ENCODE data around the gene PCNX2. TPM values are rescaled to one million over a fixed set of nuclear protein-coding genes. Genes with fewer than 3 reads are reported as not detected.

PCNX2 gene
- total and polyA plus RNA-seq, 4 donors: 2.0 to 15.1 (median 6.4) TPM

GRCh38 chr1:233061265-233061664, 234.3 kb downstream of the PCNX2 start:
- no peak for TF ChIP-seq CTCF (IDR thresholded peaks at IDR 0.05; ENCODE audit: control extremely low read depth, extremely low read depth)
- no peaks in the 10 kb centered on the region for H3K27me3 ChIP-seq (ENCODE audit: control insufficient read depth in 3 of 3, insufficient read depth in 3 of 3, low read length in 2 of 3)
- peaks cover 0 to 2% (median 0%) of the 10 kb centered on the region in 5 donors for H3K4me1 ChIP-seq (ENCODE audit: control insufficient read depth in 5 of 5, insufficient read depth in 5 of 5, low read length in 5 of 5)
- no peak overlapping the region for H3K4me3 ChIP-seq
- peaks cover 0 to 10% (median 2%) of the 10 kb centered on the region in 4 donors for H3K9me3 ChIP-seq (ENCODE audit: control insufficient read depth in 4 of 4, insufficient read depth in 3 of 4, low read length in 3 of 4)
- H3K27ac ChIP-seq (ENCODE audit: low read depth in 1 of 2, low read length in 1 of 2): no peak overlapping the region
- H3K9ac ChIP-seq (ENCODE audit: insufficient read depth in 1 of 2, low read length in 2 of 2): no peak overlapping the region
- no peak for DNase-seq
- no peak for ATAC-seq (ENCODE audit: insufficient read depth, low FRiP score)
- no peaks in the 10 kb centered on the region for H3K36me3 ChIP-seq (ENCODE audit: control insufficient read depth in 4 of 4, insufficient read depth in 4 of 4, low read length in 4 of 4)
- WGBS, 2 donors: 60 to 84% methylated on average over 5 of the region's 5 CpGs

GRCh38 chr1:233060461-233060994, 235.0 kb downstream of the PCNX2 start:
- H3K36me3 ChIP-seq (ENCODE audit: control insufficient read depth in 4 of 4, insufficient read depth in 4 of 4, low read length in 4 of 4): no peaks in the 10 kb centered on the region
- 92 to 94% methylated on average over 3 of the region's 3 CpGs for WGBS, 2 donors
- H3K4me3 ChIP-seq: no peak overlapping the region
- peaks cover 0 to 3% (median 0%) of the 10 kb centered on the region in 4 donors for H3K9me3 ChIP-seq (ENCODE audit: control insufficient read depth in 4 of 4, insufficient read depth in 3 of 4, low read length in 3 of 4)
- H3K27me3 ChIP-seq (ENCODE audit: control insufficient read depth in 3 of 3, insufficient read depth in 3 of 3, low read length in 2 of 3): no peaks in the 10 kb centered on the region
- no peak for TF ChIP-seq CTCF (IDR thresholded peaks at IDR 0.05; ENCODE audit: control extremely low read depth, extremely low read depth)
- H3K27ac ChIP-seq (ENCODE audit: low read depth in 1 of 2, low read length in 1 of 2): no peak overlapping the region
- peaks cover 0 to 2% (median 0%) of the 10 kb centered on the region in 5 donors for H3K4me1 ChIP-seq (ENCODE audit: control insufficient read depth in 5 of 5, insufficient read depth in 5 of 5, low read length in 5 of 5)
- no peak for DNase-seq
- no peak for ATAC-seq (ENCODE audit: insufficient read depth, low FRiP score)
- H3K9ac ChIP-seq (ENCODE audit: insufficient read depth in 1 of 2, low read length in 2 of 2): no peak overlapping the region

GRCh38 chr1:233057836-233058235, 237.7 kb downstream of the PCNX2 start:
- Histone ChIP-seq H3K27me3 (ENCODE audit: control insufficient read depth in 3 of 3, insufficient read depth in 3 of 3, low read length in 2 of 3) (no peaks in the 10 kb centered on the region), H3K27ac (ENCODE audit: low read depth in 1 of 2, low read length in 1 of 2) (no peak overlapping the region), H3K9ac (ENCODE audit: insufficient read depth in 1 of 2, low read length in 2 of 2) (no peak overlapping the region), H3K9me3 (ENCODE audit: control insufficient read depth in 4 of 4, insufficient read depth in 3 of 4, low read length in 3 of 4) (no peaks in the 10 kb centered on the region), H3K4me1 (ENCODE audit: control insufficient read depth in 5 of 5, insufficient read depth in 5 of 5, low read length in 5 of 5) (peaks cover 0 to 2% (median 0%) of the 10 kb centered on the region in 5 donors), H3K36me3 (ENCODE audit: control insufficient read depth in 4 of 4, insufficient read depth in 4 of 4, low read length in 4 of 4) (no peaks in the 10 kb centered on the region), H3K4me3 (no peak overlapping the region)
- 79 to 88% methylated on average over 3 of the region's 3 CpGs for WGBS, 2 donors
- ATAC-seq (ENCODE audit: insufficient read depth, low FRiP score): no peak
- TF ChIP-seq CTCF (IDR thresholded peaks at IDR 0.05; ENCODE audit: control extremely low read depth, extremely low read depth): no peak
- no peak for DNase-seq
